Activated T-cell treated with anti-CD3 and anti-CD28 coated beads, Interleukin-2, amount 50 U/mL, for 24 hours (primary cell): ENCODE measurements around the gene DPEP2NB.
A peak's percentile ranks its signal among the peaks of the same experiment; 100 is the strongest.
"Not testable (repeated sequence)": the region's sequence is repeated elsewhere in the genome, so short reads cannot be mapped to it uniquely, and the experiment has no call there.

Source experiments
- DNase-seq: peaks from one replicate; pipeline ENCODE4 v3.0.0-alpha.2; 2020
- H3K27ac Mint-ChIP-seq: 2 replicates; pipeline ENCODE4 v1.8.0; 2020; ENCODE audit warnings: mild to moderate bottlenecking, mixed read lengths
- H3K27me3 Mint-ChIP-seq: 2 replicates; pipeline ENCODE4 v1.8.0; 2020; ENCODE audit warnings: mixed read lengths
- H3K36me3 Mint-ChIP-seq: 2 replicates; pipeline ENCODE4 v1.8.0; 2020; ENCODE audit warnings: low read depth, mixed read lengths
- H3K4me1 Mint-ChIP-seq: 2 replicates; pipeline ENCODE4 v1.8.0; 2020; ENCODE audit warnings: low read depth, mixed read lengths
- H3K4me3 Mint-ChIP-seq: 2 replicates; pipeline ENCODE4 v1.8.0; 2020; ENCODE audit warnings: mild to moderate bottlenecking, moderate library complexity, mixed read lengths
- H3K9me3 Mint-ChIP-seq: 2 replicates; pipeline ENCODE4 v1.8.0; 2020; ENCODE audit warnings: mixed read lengths

Gene DPEP2NB

DNA sequence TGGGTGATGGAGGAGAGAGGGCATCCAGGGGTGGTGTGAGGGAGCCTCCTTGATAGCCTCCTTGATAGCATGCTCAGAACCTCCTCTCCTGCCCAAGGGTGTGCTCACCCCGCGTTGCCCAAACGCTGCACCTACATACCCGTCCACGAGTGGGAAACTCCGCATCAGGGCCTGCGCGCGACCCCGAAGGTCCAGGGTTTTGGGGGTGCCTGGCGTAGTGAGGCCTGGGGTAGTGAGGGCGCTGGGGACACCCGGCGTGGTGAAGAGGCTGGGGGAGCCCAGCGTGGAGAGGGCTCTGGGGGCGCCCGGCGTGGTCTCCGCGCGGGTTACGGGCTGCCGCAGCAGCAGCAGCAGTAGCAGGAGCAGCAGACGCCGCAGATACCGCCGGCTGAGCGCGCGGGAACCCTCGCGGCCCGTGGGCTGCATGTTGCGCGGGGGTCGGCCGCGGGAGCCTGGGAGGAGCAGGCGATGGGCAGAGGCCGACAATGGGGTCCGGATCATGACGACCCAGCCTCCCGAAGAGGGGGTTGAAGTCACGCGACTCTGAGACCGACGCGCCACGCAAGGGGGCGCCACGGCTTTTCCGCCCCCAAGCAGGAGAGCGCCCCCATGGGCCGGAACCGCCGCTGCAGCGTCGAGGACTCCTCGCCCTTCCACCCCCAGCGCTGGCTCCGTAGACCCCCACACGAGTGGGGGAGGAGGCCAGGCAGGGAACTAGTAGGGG, 35.6 kb downstream of the DPEP2NB start, which contains the start of gene DPEP3:
DPEP3 (minus strand) TSS at position 545 of the 724 bp plus-strand sequence; CDS start at position 426, 119 bp downstream.
- Mint-ChIP-seq H3K9me3 (no peaks in the 10 kb centered on the region), H3K4me3 (no peak within 1 kb of the TSS), H3K4me1 (peaks cover 26% of the 10 kb centered on the region), H3K27me3 (no peaks in the 10 kb centered on the region), H3K27ac (no peak within 1 kb of the TSS), H3K36me3 (no peaks in the 10 kb centered on the region)
- no peak for DNase-seq

- DNase-seq = no peak
- Mint-ChIP-seq H3K27ac (no peak overlapping the region), H3K27me3 (no peaks in the 10 kb centered on the region), H3K36me3 (no peaks in the 10 kb centered on the region), H3K4me3 (no peak overlapping the region), H3K9me3 (no peaks in the 10 kb centered on the region), H3K4me1 (peaks cover 2% of the 10 kb centered on the region)
These were observed 38.1 kb downstream of the DPEP2NB start for GRCh38 chr16:67977469-67978227.

DNA sequence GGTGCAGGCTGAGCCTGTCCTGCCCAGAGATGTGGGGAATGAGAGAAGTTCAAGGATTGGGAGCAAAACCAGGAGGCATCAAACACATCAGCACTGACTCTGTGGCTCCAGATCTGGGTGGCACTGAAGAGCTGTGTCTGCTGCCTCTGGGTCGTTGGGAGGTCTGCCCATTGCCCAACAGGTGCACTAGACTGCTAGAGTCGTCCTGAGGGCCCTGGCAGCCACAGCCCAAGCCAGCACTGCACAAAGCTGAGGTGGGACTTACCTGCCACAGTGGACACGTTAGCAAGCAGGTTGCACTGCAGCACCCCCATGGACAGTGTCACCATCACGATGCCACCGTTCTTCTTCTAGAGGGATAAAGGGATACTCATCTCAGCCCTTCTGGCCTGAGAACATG, 38.7 kb downstream of the DPEP2NB start:
- no peaks in the 10 kb centered on the region for H3K9me3 Mint-ChIP-seq
- H3K36me3 Mint-ChIP-seq = no peaks in the 10 kb centered on the region
- H3K4me1 Mint-ChIP-seq = peaks cover 1% of the 10 kb centered on the region
- no peak overlapping the region for H3K27ac Mint-ChIP-seq
- no peak for DNase-seq
- no peaks in the 10 kb centered on the region for H3K27me3 Mint-ChIP-seq
- no peak overlapping the region for H3K4me3 Mint-ChIP-seq

- DNase-seq = no peak
- Mint-ChIP-seq H3K4me1 (peaks cover 1% of the 10 kb centered on the region), H3K9me3 (no peaks in the 10 kb centered on the region), H3K4me3 (no peak overlapping the region), H3K27me3 (no peaks in the 10 kb centered on the region), H3K36me3 (no peaks in the 10 kb centered on the region), H3K27ac (no peak overlapping the region)
These were observed 39.5 kb downstream of the DPEP2NB start for GRCh38 chr16:67976205-67976604.

DNA sequence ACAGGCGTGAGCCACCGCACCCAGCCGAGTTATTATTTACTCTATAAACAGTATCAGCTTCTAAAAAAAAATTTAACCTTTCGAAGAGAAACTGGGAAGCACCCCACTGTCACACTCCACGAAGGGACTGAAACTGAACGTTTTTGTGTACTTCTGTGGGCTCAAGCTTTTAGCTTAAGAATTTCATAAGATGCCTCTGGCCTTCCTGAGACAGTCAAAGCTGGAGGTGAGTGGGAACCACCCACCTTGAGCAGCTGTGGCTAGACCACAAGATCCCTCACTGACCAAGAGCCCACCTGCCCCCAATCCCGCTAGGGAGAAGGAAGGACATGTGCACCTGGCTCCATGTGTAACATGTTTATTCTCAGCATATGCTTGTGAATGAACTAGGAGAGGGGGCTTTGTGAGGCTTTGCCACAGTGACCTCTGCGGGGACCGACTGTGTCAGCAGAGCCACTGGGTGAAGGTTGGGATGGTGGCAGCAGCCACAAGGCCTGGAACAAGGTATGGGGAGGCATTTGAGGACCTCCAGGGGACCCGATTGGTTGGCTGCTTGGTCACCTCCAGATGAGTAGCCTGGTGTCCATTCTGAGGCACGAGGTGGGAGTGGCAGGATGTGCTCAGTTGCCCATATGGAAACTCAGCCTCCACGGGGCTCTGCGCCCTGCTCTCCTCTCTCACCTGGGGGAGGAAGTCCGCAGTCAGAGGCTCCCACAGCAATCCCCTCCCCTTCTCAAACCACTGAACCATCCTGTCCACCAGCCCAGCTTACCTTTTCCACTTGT, 40.2 kb downstream of the DPEP2NB start:
- Mint-ChIP-seq H3K27ac (no peak overlapping the region), H3K9me3 (no peaks in the 10 kb centered on the region), H3K4me1 (peaks cover under 1% of the 10 kb centered on the region), H3K36me3 (no peaks in the 10 kb centered on the region), H3K4me3 (no peak overlapping the region), H3K27me3 (no peaks in the 10 kb centered on the region)
- DNase-seq = no peak

DNA sequence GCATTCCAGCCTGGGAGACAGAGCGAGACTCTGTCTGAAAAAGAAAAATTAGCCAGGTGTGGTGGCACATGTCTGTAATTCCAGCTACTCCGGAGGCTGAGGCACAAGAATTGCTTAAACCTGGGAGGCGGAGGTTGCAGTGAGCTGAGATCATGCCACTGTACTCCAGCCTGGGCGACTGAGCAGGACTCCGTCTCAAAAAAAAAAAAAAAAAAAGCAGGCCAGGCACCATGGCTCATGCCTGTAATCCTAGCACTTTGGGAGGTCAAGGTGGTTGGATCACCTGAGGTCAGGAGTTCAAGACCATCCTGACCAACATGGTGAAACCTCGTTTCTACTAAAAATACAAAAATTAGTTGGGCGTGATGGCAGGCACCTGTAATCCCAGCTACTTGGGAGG, 43.4 kb downstream of the DPEP2NB start:
- H3K4me1 Mint-ChIP-seq = peaks cover 13% of the 10 kb centered on the region
- H3K27ac Mint-ChIP-seq, H3K36me3 Mint-ChIP-seq, H3K9me3 Mint-ChIP-seq, DNase-seq, H3K27me3 Mint-ChIP-seq, H3K4me3 Mint-ChIP-seq: not testable (repeated sequence)

GRCh38 chr16:67971111-67971510, 44.6 kb downstream of the DPEP2NB start:
- Mint-ChIP-seq H3K9me3 (no peaks in the 10 kb centered on the region), H3K4me1 (peaks cover 25% of the 10 kb centered on the region), H3K27ac (no peak overlapping the region), H3K4me3 (no peak overlapping the region), H3K36me3 (peaks cover 7% of the 10 kb centered on the region), H3K27me3 (no peaks in the 10 kb centered on the region)
- no peak for DNase-seq

DNA sequence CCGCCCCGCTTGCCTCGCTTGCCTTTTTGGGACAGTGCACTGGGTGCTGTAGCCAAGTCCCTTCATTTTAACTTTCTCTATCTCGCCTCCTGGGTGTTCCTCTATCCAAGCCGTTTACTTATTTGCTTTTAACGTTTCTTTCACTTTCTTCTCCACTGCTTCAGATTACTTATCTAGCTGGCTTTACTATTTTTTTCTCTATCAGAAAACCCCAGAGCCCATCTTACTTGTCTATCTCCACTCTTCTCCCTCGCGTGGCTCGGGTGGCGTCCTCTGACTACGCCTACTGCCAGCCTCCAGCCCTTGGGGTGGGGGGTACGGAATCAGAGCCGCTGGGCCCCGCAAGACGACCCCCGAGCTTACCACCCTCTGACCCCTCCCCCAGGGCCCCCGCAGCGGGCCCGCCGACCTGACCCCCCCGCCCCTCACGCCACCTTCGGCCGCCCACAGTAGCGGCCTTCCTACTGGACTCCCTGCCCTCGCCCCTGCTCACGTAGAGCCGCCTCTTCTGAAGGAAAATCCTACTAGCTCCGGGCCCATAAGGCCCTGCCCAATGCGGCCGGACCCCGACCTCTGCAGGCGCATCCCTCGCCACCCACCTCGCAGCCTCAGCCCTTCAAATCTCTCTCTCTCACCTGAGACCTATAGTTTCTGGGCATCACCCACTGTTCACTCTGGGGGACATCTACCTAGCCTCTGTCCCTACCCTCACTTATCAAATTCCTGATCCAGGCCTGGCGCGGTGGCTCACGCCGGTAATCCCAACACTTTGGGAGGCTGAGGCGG, 46.3 kb downstream of the DPEP2NB start:
- H3K27ac Mint-ChIP-seq = peak overlapping the region; percentile 82
- H3K36me3 Mint-ChIP-seq = peaks cover 7% of the 10 kb centered on the region

GRCh38 chr16:67968400-67969253, 47.1 kb downstream of the DPEP2NB start, which contains the start of gene SLC12A4:
TSS of gene SLC12A4 (minus strand) at chr16:67968637. CDS start at chr16:67968553, 84 bp downstream.
- Mint-ChIP-seq H3K4me3 (peak within 1 kb of the TSS; percentile 98), H3K4me1 (peaks cover 27% of the 10 kb centered on the region), H3K9me3 (no peaks in the 10 kb centered on the region), H3K27me3 (no peaks in the 10 kb centered on the region), H3K36me3 (peaks cover 7% of the 10 kb centered on the region), H3K27ac (peak within 1 kb of the TSS; percentile 94)
- peak; percentile 95 for DNase-seq

More for the DNA sequence above, 46.3 kb downstream of the DPEP2NB start:
- DNase-seq = no peak
- Mint-ChIP-seq H3K4me3 (peak overlapping the region; percentile 98), H3K9me3 (no peaks in the 10 kb centered on the region), H3K27me3 (no peaks in the 10 kb centered on the region), H3K4me1 (peaks cover 27% of the 10 kb centered on the region)

DNA sequence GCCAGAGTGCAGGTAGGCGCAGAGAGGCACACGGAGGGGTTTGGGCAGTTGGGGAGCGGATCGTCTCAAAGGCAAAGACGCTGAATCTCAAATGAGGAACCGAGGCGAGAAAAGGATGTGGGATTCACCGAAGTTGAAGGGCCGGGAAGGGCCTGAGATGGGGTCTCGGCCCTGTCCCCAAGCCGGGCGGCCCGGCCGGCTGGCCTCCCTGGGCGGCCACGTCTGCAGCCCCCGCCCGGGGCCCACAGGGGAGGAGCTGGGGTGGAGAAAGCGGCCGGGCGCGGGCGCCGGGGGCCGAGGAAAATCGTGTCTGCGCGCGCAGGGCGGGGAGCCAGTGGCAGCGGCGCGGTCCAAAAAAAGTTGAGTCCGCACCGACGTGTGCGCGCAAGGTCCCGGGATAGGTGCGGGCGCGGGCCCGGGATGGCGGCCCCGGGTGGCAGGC, 47.7 kb downstream of the DPEP2NB start:
- Mint-ChIP-seq H3K4me3 (peak overlapping the region; percentile 98), H3K9me3 (no peaks in the 10 kb centered on the region), H3K27ac (peak overlapping the region; percentile 94), H3K36me3 (peaks cover 8% of the 10 kb centered on the region), H3K4me1 (peaks cover 27% of the 10 kb centered on the region), H3K27me3 (no peaks in the 10 kb centered on the region)
- no peak for DNase-seq

GRCh38 chr16:67967183-67967957, 48.3 kb downstream of the DPEP2NB start:
- H3K27ac Mint-ChIP-seq = peak overlapping the region; percentile 94
- no peaks in the 10 kb centered on the region for H3K9me3 Mint-ChIP-seq
- DNase-seq = peak; percentile 52
- peaks cover 27% of the 10 kb centered on the region for H3K4me1 Mint-ChIP-seq
- H3K36me3 Mint-ChIP-seq = peaks cover 15% of the 10 kb centered on the region
- H3K4me3 Mint-ChIP-seq = peak overlapping the region; percentile 98
- H3K27me3 Mint-ChIP-seq = no peaks in the 10 kb centered on the region

- Mint-ChIP-seq H3K27me3 (no peaks in the 10 kb centered on the region), H3K36me3 (peaks cover 22% of the 10 kb centered on the region), H3K27ac (peak overlapping the region; percentile 94), H3K4me3 (peak overlapping the region; percentile 98), H3K4me1 (peaks cover 27% of the 10 kb centered on the region), H3K9me3 (no peaks in the 10 kb centered on the region)
- no peak for DNase-seq
These were observed 49.0 kb downstream of the DPEP2NB start for GRCh38 chr16:67966549-67967182.
